SK-N-MC (cell line): Measurements from ENCODE around the gene AGRP.

ENCODE experiments used
- EZH2 ChIP-seq: fragments of 200-600 bp; sonication (generic); IDR thresholded peaks from one replicate; pipeline ENCODE4 v1.6.1; 2017; ENCODE audit warnings: antibody characterized with exemption
- FOXP2 ChIP-seq: optimal IDR thresholded peaks from 2 replicates; pipeline ENCODE3; 2011; ENCODE audit warnings: mild to moderate bottlenecking, moderate library complexity; ENCODE audit not compliant: insufficient read depth; ENCODE audit errors: extremely low read length, control extremely low read depth
- POLR2AphosphoS5 ChIP-seq: IDR thresholded peaks from 2 replicates; pipeline ENCODE4 v1.6.1; 2012; ENCODE audit warnings: mild to moderate bottlenecking, low read depth, low read length, borderline replicate concordance

GRCh38 chr16:67531247-67531646 lies 47.9 kb upstream of the AGRP start:
- TF ChIP-seq EZH2: no peak
- TF ChIP-seq POLR2AphosphoS5: no peak
- TF ChIP-seq FOXP2: no peak
